CD4-positive, alpha-beta T cell treated with Interferon gamma for 1 hour (primary cell): ENCODE measurements around the gene RNF138.
"Not testable (repeated sequence)": the region's sequence is repeated elsewhere in the genome, so short reads cannot be mapped to it uniquely, and the experiment has no call there.

Experiments
- DNase-seq: peaks from one replicate; pipeline ENCODE4 v3.0.0-alpha.2; 2020

Gene RNF138

GRCh38 chr18:32096946-32097345, 5.3 kb downstream of the RNF138 start:
- DNase-seq: no peak

GRCh38 chr18:32104516-32104915, 12.8 kb downstream of the RNF138 start:
- no peak for DNase-seq

GRCh38 chr18:32110005-32110404, 18.3 kb downstream of the RNF138 start:
- no peak for DNase-seq

- DNase-seq: no peak
Observed at GRCh38 chr18:32111706-32112105, 20.0 kb downstream of the RNF138 start.

GRCh38 chr18:32112826-32113225, 21.2 kb downstream of the RNF138 start:
- DNase-seq: no peak

GRCh38 chr18:32114293-32114942, 22.7 kb downstream of the RNF138 start:
- no peak for DNase-seq

GRCh38 chr18:32122039-32122438, 30.4 kb downstream of the RNF138 start:
- no peak for DNase-seq

- DNase-seq: no peak
Observed at GRCh38 chr18:32126538-32126937, 34.9 kb downstream of the RNF138 start.

- no peak for DNase-seq
Observed at GRCh38 chr18:32135625-32136024, 44.0 kb downstream of the RNF138 start.

- no peak for DNase-seq
Observed at GRCh38 chr18:32138332-32138982, 46.8 kb downstream of the RNF138 start.

- DNase-seq: no peak
Observed at GRCh38 chr18:32139835-32140283, 48.2 kb downstream of the RNF138 start.

- no peak for DNase-seq
Observed at GRCh38 chr18:32148185-32148870, 56.7 kb downstream of the RNF138 start.

- DNase-seq: no peak
Observed at GRCh38 chr18:32152705-32153448, 61.2 kb downstream of the RNF138 start.

- DNase-seq: no peak
Observed at GRCh38 chr18:32156855-32157254, 65.2 kb downstream of the RNF138 start.

- no peak for DNase-seq
Observed at GRCh38 chr18:32157580-32157979, 65.9 kb downstream of the RNF138 start.

- peak; percentile 69 for DNase-seq
Observed at GRCh38 chr18:32158108-32158624, 66.5 kb downstream of the RNF138 start.

GRCh38 chr18:32158631-32159030, 67.0 kb downstream of the RNF138 start:
- not testable (repeated sequence) for DNase-seq

GRCh38 chr18:32160547-32160946, 68.9 kb downstream of the RNF138 start:
- no peak for DNase-seq

GRCh38 chr18:32167980-32168730, 76.5 kb downstream of the RNF138 start:
- DNase-seq: no peak

GRCh38 chr18:32173654-32174053, 82.0 kb downstream of the RNF138 start:
- no peak for DNase-seq

GRCh38 chr18:32174719-32175118, 83.0 kb downstream of the RNF138 start:
- DNase-seq: no peak

GRCh38 chr18:32175265-32175664, 83.6 kb downstream of the RNF138 start:
- DNase-seq: no peak
